Heart left ventricle (tissue), 16 donors: ENCODE measurements around the gene TMEM72. TPM values are rescaled to one million over a fixed set of nuclear protein-coding genes. Genes with fewer than 3 reads are reported as not detected.

Experiments used
- ATAC-seq, 4 donors: fragments of 200-7000 bp; cut with Tn5 transposase; one replicate each; pipeline ENCODE4 v1.9.1; 2020 to 2022; ENCODE audit warnings: moderate library complexity in 4 of 4, mild to moderate bottlenecking in 3 of 4, moderate number of reproducible peaks in 1 of 4
- DNase-seq, 5 donors: peaks; one replicate each; pipeline ENCODE4 v3.0.0-alpha.2; 2020
- H3K27ac ChIP-seq, 12 donors: fragments of 200-600 bp; sonication (generic) in 4 of 12; one replicate each; pipeline versions ENCODE4 v1.5.0 to v1.8.0; 2016 to 2022; ENCODE audit warnings: mild to moderate bottlenecking in 2 of 12
- H3K27me3 ChIP-seq, 9 donors: fragments of 200-600 bp; sonication (generic) in 2 of 9; one replicate each; pipeline versions ENCODE4 v1.5.1 to v1.8.0; 2016 to 2022; ENCODE audit warnings: mild to moderate bottlenecking in 3 of 9
- H3K36me3 ChIP-seq, 9 donors: fragments of 200-600 bp; sonication (generic) in 2 of 9; one replicate each; pipeline versions ENCODE4 v1.5.0 to v1.8.0; 2018 to 2022; ENCODE audit warnings: mild to moderate bottlenecking in 2 of 9
- H3K4me1 ChIP-seq, 12 donors: fragments of 200-600 bp; sonication (generic) in 4 of 12; one replicate each; pipeline versions ENCODE4 v1.5.0 to v1.8.0; 2016 to 2022; ENCODE audit warnings: mild to moderate bottlenecking in 3 of 12
- H3K4me3 ChIP-seq, 12 donors: fragments of 200-600 bp; sonication (generic) in 4 of 12; one replicate each; pipeline versions ENCODE4 v1.5.0 to v1.8.0; 2017 to 2022; ENCODE audit warnings: mild to moderate bottlenecking in 9 of 12, moderate library complexity in 4 of 12
- H3K9me3 ChIP-seq, 12 donors: fragments of 200-600 bp; sonication (generic) in 4 of 12; one replicate each; pipeline versions ENCODE4 v1.5.0 to v1.8.0; 2016 to 2022; ENCODE audit warnings: mild to moderate bottlenecking in 1 of 12
- POLR2A ChIP-seq, 2 donors: fragments of 450-650 bp; IDR thresholded peaks; one replicate each; pipeline ENCODE4 v1.6.1; 2017; ENCODE audit warnings: antibody characterized with exemption in 2 of 2, mild to moderate bottlenecking in 2 of 2, moderate library complexity in 2 of 2
- WGBS, 4 donors: extraction: QIAGEN DNeasy Blood & Tissue Kit in 2 of 4; methylation state at CpG; one replicate each; pipeline versions ENCODE4 v1.1.5 to v1.1.7; 2013 to 2018; 5-methylcytosine and 5-hydroxymethylcytosine counted together
- intact Hi-C, 10 donors: fragments of 100-400 bp; cut with DNase I; formaldehyde crosslinking; loops; one replicate each; pipeline versions ENCODE4 v1.11.1 to v1.14.2; 2022
- polyA plus RNA-seq, 2 donors: library from polyadenylated mRNA; stranded (reverse); fragments of 200-250 nt; gene quantifications; one replicate each; pipeline ENCODE4 v1.2.3, GENCODE V29; 2013
- total RNA-seq, 9 donors: library from RNA; depleted of rRNA in 2 of 9; stranded (reverse); fragments of >200 nt in 2 of 9; fragmentation: NEBNext Ultra II Directional in 3 of 9; extraction: Animal tissue kit (Norgen Biotek cat#: 25700) in 3 of 9; gene quantifications; one replicate each; pipeline versions ENCODE4 v1.1.0 to v1.2.4, GENCODE V29; 2016 to 2023
- TF ChIP-seq, protein P1 (sequence below), 12 donors: fragments of 200-600 bp; sonication (generic) in 4 of 12; IDR thresholded peaks; one replicate each; pipeline versions ENCODE4 v1.5.0 to v1.8.0; 2018 to 2022; ENCODE audit warnings: antibody characterized with exemption in 12 of 12, mild to moderate bottlenecking in 5 of 12
- donor health status: ischemic (EF 13 %, LVEDD 7.1; RV severe dilation, severe dysfunction).
- donor health status: healthy with polysubstance abuse.
- donor health status: DM: no; HTN: yes; CAD: no.
- donor health status: DM: no; HTN: no; CAD: no.
- donor health status: ischemic (EF 25% LVEDD 6.9; RV normal size, moderate dysfunction).
- donor health status: ischemic (EF 25% LVEDD 5.7; RV mildly dilated, moderate dysfunction).
- donor health status: healthy.
- donor health status: DM: yes; HTN: yes; CAD: no.
- donor health status: ischemic (EF 35%, LVEDD 5.7; RV mildly dilated, moderate dysfunction).
- donor health status: nonischemic (EF 11% LVEDD 7.7; RV severe dilation, severe dysfunction).
- donor health status: DM: yes; HTN: yes; CAD: no.
- donor health status: PGD.
- donor health status: ischemic (EF 29% LVEDD 5.4; RV normal size, mild dysfunction).
- donor health status: nonischemic (EF 23%, LVEDD 6.1; RV moderate dilation, normal function).

The TMEM72 gene
- total and polyA plus RNA-seq, 11 donors: 0.15 to 0.27 TPM; not detected in 9

DNA sequence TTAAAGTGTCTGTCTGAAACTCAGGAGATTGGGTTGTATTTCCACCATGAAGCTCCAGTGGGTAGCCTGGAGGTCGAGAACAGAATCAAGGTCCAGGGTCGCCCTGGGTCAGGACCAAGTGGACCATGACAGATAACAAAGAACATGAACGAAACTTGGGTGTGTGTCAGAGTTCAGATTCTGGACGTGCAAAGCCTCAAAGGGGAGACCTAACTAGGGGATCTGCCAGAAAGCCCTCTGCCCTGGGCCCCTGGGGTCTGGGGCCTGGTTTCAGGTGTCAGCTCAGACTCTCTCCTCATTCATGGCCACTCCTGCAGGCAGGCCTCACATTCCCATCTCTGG lies 50.1 kb downstream of the TMEM72 start:
- TF ChIP-seq, protein P1, sequence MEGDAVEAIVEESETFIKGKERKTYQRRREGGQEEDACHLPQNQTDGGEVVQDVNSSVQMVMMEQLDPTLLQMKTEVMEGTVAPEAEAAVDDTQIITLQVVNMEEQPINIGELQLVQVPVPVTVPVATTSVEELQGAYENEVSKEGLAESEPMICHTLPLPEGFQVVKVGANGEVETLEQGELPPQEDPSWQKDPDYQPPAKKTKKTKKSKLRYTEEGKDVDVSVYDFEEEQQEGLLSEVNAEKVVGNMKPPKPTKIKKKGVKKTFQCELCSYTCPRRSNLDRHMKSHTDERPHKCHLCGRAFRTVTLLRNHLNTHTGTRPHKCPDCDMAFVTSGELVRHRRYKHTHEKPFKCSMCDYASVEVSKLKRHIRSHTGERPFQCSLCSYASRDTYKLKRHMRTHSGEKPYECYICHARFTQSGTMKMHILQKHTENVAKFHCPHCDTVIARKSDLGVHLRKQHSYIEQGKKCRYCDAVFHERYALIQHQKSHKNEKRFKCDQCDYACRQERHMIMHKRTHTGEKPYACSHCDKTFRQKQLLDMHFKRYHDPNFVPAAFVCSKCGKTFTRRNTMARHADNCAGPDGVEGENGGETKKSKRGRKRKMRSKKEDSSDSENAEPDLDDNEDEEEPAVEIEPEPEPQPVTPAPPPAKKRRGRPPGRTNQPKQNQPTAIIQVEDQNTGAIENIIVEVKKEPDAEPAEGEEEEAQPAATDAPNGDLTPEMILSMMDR (IDR thresholded peaks at IDR 0.05): no peak
- no peak for TF ChIP-seq POLR2A (IDR thresholded peaks at IDR 0.05)
- Histone ChIP-seq H3K27me3 (no peaks in the 10 kb centered on the region), H3K36me3 (peaks cover 0 to 4% (median 0%) of the 10 kb centered on the region in 9 donors), H3K4me1 (peaks cover 19 to 93% (median 73%) of the 10 kb centered on the region in 12 donors), H3K9me3 (peaks cover 0 to 6% (median 0%) of the 10 kb centered on the region in 12 donors), H3K27ac (peak overlapping the region; percentile 83 to 98 (median 94)), H3K4me3 (peak overlapping the region; percentile 12 to 90 (median 76))
- intact Hi-C loops: no loop called here
- no peak for ATAC-seq
- DNase-seq: peak in 1 of 5 donors; percentile 11
- 26 to 57% (median 34%) methylated on average over 4 of the region's 4 CpGs for WGBS, 4 donors

DNA sequence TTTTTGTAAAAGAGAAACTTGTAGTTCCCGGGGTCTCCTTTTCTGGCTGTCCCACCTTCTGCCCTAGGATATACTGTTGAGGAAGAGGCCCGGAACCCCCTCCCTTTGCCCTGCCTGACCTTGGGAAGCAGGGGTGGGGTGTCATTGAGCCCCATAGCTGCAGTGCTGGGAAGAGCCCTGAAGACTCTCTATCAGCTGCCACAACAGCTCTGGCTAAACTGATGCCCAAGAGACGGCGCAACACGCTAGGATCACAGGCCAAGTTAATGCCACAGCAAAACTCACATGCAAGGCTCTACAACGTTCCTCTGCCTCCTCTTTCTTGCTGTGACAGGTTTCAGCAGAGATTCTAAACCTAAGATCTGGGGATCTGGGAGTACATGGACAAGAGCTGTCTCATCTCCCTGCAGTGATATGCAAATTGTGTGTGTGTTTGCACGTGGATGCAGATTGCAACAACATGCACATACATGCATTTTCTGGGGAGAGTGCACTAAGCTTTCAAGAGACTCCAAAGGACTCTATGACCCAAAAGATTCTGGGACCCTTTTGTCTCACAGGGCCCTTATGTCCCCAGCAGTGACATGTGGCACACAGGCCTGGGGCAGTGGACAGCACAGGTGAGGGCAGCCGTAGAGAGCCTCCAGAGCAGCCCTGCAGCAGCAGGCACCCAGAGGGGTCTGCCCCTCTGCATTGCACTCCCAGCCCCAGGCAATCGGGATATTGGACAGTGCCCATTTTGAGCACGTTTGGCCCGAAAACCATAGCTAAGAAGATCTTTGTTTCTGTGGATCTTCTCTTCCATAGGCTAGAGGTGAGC lies 51.0 kb downstream of the TMEM72 start:
- TF ChIP-seq, protein P1 (IDR thresholded peaks at IDR 0.05): no peak
- no peak for TF ChIP-seq POLR2A (IDR thresholded peaks at IDR 0.05)
- Histone ChIP-seq H3K4me3 (peak overlapping the region in 9 of 12 donors; percentile 62 to 90 (median 77)), H3K27ac (peak overlapping the region; percentile 83 to 98 (median 94)), H3K36me3 (no peaks in the 10 kb centered on the region), H3K4me1 (peaks cover 23 to 94% (median 80%) of the 10 kb centered on the region in 12 donors), H3K9me3 (no peaks in the 10 kb centered on the region), H3K27me3 (no peaks in the 10 kb centered on the region)
- ATAC-seq: no peak
- peak in 1 of 5 donors; percentile 16 for DNase-seq
- intact Hi-C loops: no loop called here
- 42 to 62% (median 59%) methylated on average over 11 of the region's 11 CpGs for WGBS, 4 donors

DNA sequence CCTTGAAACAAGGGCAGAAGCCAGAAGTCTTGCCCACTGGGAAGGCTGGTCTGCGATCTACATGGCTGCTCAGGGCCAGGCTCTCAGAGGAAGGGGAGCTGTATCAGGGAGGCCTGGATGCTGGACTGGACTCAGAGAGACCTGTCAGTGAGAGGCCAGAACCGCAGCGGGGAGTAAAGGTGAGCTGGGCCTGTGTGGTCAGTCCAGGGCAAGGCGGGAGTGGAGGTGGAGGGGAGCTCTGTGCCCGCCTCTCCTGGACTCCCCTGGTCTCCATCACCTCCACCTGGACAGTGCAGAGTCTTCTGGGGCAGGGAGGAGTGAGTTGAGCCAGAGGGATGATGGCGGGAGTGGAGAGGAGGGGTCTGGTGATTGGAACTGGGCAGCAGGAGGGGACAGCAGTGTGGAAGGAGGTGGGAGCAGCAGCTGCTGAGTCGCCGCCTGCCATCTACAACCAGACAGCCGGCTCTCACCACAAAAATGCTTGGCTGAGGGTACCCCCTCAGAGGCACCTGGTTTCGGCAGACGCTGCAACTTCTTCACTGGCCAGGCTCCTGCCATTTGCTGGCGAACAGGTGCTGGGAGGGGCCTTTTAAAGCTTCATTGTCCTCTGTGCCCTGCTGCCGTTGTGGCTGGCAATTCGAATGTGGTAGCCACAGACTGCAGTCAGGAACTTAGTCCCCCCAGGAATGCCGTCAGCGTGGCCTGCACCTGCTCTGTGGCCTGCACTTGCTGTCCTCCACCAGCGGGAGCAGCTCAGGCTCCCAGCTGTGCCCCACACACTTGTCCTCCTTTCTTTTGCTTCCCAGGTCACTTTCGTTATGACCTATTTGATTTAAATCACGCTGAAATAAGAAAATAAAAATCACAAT lies 52.0 kb downstream of the TMEM72 start:
- TF ChIP-seq, protein P1 (IDR thresholded peaks at IDR 0.05): peak in 7 of 12 donors; percentile 11 to 39 (median 22)
- TF ChIP-seq POLR2A (IDR thresholded peaks at IDR 0.05): no peak
- intact Hi-C loops: no loop called here
- Histone ChIP-seq H3K4me1 (peaks cover 21 to 94% (median 80%) of the 10 kb centered on the region in 12 donors), H3K4me3 (peak overlapping the region in 9 of 12 donors; percentile 14 to 86 (median 76)), H3K27ac (peak overlapping the region; percentile 83 to 98 (median 94)), H3K36me3 (no peaks in the 10 kb centered on the region), H3K9me3 (no peaks in the 10 kb centered on the region), H3K27me3 (no peaks in the 10 kb centered on the region)
- WGBS, 4 donors: 53 to 65% (median 62%) methylated on average over 19 of the region's 19 CpGs
- ATAC-seq: peak in 2 of 4 donors; percentile 13 to 18
- DNase-seq: peak in 2 of 5 donors; percentile 33 to 55
